ENCODE data around the gene PRR4. TPM values are rescaled to one million over a fixed set of nuclear protein-coding genes. Genes with fewer than 3 reads are reported as not detected.

PRR4 gene, protein sequence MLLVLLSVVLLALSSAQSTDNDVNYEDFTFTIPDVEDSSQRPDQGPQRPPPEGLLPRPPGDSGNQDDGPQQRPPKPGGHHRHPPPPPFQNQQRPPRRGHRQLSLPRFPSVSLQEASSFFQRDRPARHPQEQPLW
- 1 to 10 TPM; 1.5 to 1.8 TPM for total RNA-seq

DNA sequence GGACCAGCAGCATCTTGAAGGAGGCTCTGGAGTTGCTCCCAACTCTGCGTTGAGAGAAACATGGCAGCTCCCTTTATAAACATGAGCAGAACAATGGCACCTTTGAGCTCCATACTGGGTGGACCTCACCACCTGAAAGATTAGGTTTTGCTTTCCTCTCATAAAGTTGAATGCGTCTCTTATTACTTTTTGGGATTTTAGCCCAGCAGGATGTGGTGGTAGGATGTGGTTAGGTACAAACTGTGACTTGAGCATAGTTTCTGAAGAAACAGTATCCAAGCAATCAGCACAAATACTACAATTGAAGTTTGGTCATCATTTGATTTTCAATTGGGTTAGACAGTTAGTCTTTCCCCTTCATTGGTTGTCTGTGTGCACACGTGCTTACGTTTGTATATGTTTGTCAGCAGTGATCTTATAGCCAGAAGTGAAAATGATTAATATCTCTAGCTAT is at the start of gene PRR4:
Gene PRR4, minus strand, starts transcription at position 51 of the 454 bp plus-strand sequence. Its CDS starts 38 bp downstream, at position 13.

DNA sequence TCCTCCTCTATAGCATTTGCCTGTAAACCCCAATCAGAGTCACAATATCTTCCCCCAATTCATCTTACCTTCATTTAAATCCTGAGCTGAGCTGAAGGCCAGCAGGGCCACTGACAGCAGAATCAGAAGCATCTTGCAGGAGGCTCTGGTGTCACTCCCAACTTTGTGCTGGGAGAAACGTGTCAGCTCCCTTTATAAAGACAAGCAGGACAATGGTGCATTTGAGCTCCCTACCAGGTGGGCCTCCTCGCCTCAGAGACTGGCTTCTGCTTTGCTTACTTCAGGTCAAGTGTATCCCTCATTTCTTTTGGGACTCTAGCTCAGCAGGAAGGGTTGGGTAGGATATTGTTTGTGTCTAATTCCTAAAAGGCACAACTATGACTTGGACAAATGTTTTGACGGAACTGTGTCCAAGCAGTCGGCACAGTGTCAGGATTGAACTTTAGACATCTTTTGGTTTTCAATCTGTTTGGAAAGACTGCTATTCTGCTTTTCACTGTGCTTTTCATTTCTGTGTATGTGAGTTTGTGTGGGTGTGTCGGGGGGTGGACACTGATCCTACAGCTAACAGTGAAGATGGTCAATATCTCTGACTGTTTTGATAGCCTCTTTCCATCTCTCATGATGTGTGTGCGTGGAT is 34.9 kb upstream of the PRR4 start, which contains the start of gene PRH1:
Gene PRH1, minus strand, starts transcription at position 170 of the 640 bp plus-strand sequence. Its CDS starts 38 bp downstream, at position 132.

DNA sequence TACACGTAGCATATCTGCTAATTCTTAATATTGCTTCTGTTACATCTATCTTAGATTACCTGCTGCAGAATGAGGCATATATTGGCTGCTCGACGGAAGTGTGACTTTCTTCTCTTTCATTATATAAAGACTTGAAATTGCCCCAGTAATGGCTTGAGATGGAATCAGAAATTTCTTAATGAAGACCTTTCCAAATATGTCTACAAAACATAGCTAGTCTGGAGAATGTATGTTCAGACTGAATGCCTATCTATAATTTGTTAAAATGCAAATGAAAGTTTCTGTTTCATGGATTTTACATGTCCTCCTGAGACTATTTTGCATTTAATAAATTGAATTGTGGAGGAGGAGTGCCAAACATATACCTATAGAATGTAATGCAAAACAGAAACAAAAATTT is 23.0 kb downstream of the PRR4 start, which contains the start of gene TAS2R10:
Gene TAS2R10, minus strand, starts transcription at position 101 of the 400 bp plus-strand sequence. Its CDS starts 89 bp downstream, at position 12.

DNA sequence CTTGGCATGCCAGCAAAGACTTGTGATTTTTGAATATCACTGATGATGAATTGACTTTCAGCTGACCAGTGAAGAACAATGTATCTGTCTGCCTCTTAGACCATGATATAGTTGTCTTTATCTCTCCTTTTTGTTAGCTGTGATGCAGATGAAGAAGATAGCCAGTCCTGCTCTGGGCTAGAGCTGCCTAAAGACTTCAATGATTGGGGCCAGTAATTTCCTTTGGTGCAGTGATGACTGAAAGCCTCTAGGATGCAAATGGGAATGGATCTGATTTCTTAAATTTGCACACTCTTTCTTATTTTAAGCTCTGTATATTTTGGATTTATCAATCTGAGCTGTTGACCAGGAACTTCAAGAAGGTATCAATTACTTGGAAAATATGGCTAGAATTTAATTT is 39.2 kb downstream of the PRR4 start, which contains the start of gene TAS2R9:
Gene TAS2R9, minus strand, starts transcription at position 101 of the 400 bp plus-strand sequence. Its CDS starts 93 bp downstream, at position 8.

DNA sequence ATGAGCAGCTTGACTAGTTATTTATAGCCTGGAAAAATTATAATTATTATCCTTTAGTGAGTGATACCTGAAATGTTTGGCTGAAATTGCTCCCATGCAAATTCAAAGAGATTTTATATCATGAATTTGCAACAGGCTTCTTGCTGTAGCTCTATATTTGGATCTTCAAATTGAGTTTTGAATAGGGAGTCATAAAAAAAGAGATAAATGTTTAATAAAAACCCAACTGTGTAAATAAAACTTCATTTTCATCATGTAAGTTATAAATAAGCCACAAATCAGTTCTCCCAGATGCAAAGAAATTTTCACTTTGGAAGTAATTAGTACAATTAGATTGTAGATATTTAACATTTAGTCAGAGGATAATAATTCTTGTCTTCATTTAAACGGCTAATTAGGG is 42.1 kb downstream of the PRR4 start, which contains the start of gene TAS2R8:
Gene TAS2R8, minus strand, starts transcription at position 101 of the 400 bp plus-strand sequence. CDS start 306 bp downstream, outside the sequence.

DNA sequence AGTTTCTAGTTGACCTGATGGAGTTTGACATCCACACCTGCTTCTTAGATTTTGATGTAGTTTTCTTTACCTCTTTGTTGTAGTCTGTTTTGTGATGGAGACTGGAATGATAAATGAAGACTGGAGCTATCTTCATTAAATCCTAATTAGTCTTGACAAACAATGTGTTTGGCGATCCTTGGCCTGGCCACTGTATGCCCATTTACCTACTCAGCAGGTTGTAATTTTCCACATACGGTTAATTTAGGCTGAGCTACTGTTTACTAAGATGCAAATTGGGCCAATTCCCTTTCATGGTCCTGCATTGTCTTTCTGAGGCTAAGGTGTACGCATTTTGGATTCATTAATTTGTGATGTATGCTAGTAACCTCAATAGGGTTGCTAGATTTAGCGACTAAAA is 46.7 kb downstream of the PRR4 start, which contains the start of gene TAS2R7:
Gene TAS2R7, minus strand, starts transcription at position 41 of the 400 bp plus-strand sequence. CDS start 57 bp downstream, outside the sequence.

Other genes with a start within 250 kb of the PRR4 start
- gene MAGOHB, start 235.9 kb downstream of the PRR4 start, total RNA-seq, result 10 to 100 TPM; 29.7 to 35.7 TPM
- gene STYK1, start 175.4 kb downstream of the PRR4 start, total RNA-seq, result under 1 TPM; 0.34 to 0.68 TPM
- gene YBX3, start 126.2 kb downstream of the PRR4 start, total RNA-seq, result 10 to 100 TPM; 39.7 to 41.8 TPM
- gene TAS2R7, start 46.8 kb downstream of the PRR4 start, total RNA-seq, result not detected
- gene TAS2R8, start 42.2 kb downstream of the PRR4 start, total RNA-seq, result not detected
- not detected for gene TAS2R9, start 39.3 kb downstream of the PRR4 start, total RNA-seq
- gene TAS2R10, start 23.1 kb downstream of the PRR4 start, total RNA-seq, result under 1 TPM; 0.25 to 0.36 TPM
- 10 to 100 TPM; 11.3 to 11.5 TPM for gene PRH1, start 34.8 kb upstream of the PRR4 start, total RNA-seq
- 1 to 10 TPM in 1 of 2 experiments, under 1 TPM in 1; 0.48 to 1.0 TPM for gene TAS2R13, start 60.1 kb upstream of the PRR4 start, total RNA-seq
- gene PRH2, start 79.8 kb upstream of the PRR4 start, total RNA-seq, result not detected
- gene TAS2R14, start 89.8 kb upstream of the PRR4 start, total RNA-seq, result 1 to 10 TPM; 1.6 TPM
- 1 to 10 TPM in 1 of 2 experiments, under 1 TPM in 1; 0.55 to 1.2 TPM for gene TAS2R50, start 137.4 kb upstream of the PRR4 start, total RNA-seq
- 1 to 10 TPM in 1 of 2 experiments, under 1 TPM in 1; 0.86 to 1.4 TPM for gene TAS2R20, start 148.8 kb upstream of the PRR4 start, total RNA-seq
- gene TAS2R19, start 173.1 kb upstream of the PRR4 start, total RNA-seq, result 1 to 10 TPM; 2.2 to 2.5 TPM
- 1 to 10 TPM; 2.4 to 3.4 TPM for gene TAS2R31, start 181.9 kb upstream of the PRR4 start, total RNA-seq
- 1 to 10 TPM in 1 of 2 experiments, under 1 TPM in 1; 0.94 to 1.2 TPM for gene TAS2R46, start 212.8 kb upstream of the PRR4 start, total RNA-seq
- under 1 TPM; 0.53 to 0.81 TPM for gene TAS2R43, start 242.8 kb upstream of the PRR4 start, total RNA-seq

Data from activated naive CD4-positive, alpha-beta T cell treated with anti-CD3 and anti-CD28 coated beads, Interleukin-2, amount 10 ng/mL, durations not matched to agents 5 hours and 36 hours (primary cell).